Right cardiac atrium (tissue), 5 donors: ENCODE measurements around the gene B4GALNT3. TPM values are rescaled to one million over a fixed set of nuclear protein-coding genes. Genes with fewer than 3 reads are reported as not detected.
A peak's percentile ranks its signal among the peaks of the same experiment; 100 is the strongest.

Experiments used
- ATAC-seq, 2 donors: fragments of 200-7000 bp; cut with Tn5 transposase; one replicate each; pipeline versions ENCODE4 v1.8.0 to v1.9.1; 2020; ENCODE audit warnings: moderate library complexity in 2 of 2, mild to moderate bottlenecking in 1 of 2
- DNase-seq, 3 donors: peaks; one replicate each; pipeline ENCODE4 v3.0.0-alpha.2; 2020
- H3K27ac ChIP-seq: one replicate; pipeline ENCODE4 v1.5.1; 2013; ENCODE audit warnings: mild to moderate bottlenecking, low read length, control low read depth, moderate library complexity
- H3K27me3 ChIP-seq: one replicate; pipeline ENCODE4 v1.6.1; 2013; ENCODE audit not compliant: control insufficient read depth, insufficient read depth
- H3K4me1 ChIP-seq: one replicate; pipeline ENCODE4 v1.6.1; 2013; ENCODE audit warnings: low read length; ENCODE audit not compliant: control insufficient read depth, insufficient read depth
- H3K4me3 ChIP-seq: one replicate; pipeline ENCODE4 v1.5.1; 2013; ENCODE audit warnings: low read length, control low read depth
- H3K9me3 ChIP-seq: one replicate; pipeline ENCODE4 v1.6.1; 2013; ENCODE audit warnings: low read length; ENCODE audit not compliant: control insufficient read depth
- WGBS: extraction: QIAGEN DNeasy Blood & Tissue Kit; methylation state at CpG from one replicate; pipeline ENCODE4 v1.1.7; 2013; 5-methylcytosine and 5-hydroxymethylcytosine counted together
- intact Hi-C, 4 donors: fragments of 100-400 bp; cut with DNase I; formaldehyde crosslinking; loops; one replicate each; pipeline versions ENCODE4 v1.11.0 to v1.14.0; 2022 to 2023
- polyA plus RNA-seq: library from polyadenylated mRNA; stranded (reverse); fragments of 200-250 nt; gene quantifications from one replicate; pipeline ENCODE4 v1.2.3, GENCODE V29; 2013
- total RNA-seq, 4 donors: library from RNA; stranded (reverse); fragmentation: NEBNext Ultra II Directional; extraction: Animal tissue kit (Norgen Biotek cat#: 25700); gene quantifications; one replicate each; pipeline ENCODE4 v1.2.1, GENCODE V29; 2021
- donor health status: healthy with polysubstance abuse.
- donor health status: DM: no; HTN: yes; CAD: no.
- donor health status: DM: no; HTN: no; CAD: no.
- donor health status: DM: no; HTN: yes; CAD: no; lungs with severe emphysema.
- donor health status: DM: yes; HTN: yes; CAD: no.

The B4GALNT3 gene
- total and polyA plus RNA-seq, 5 donors: 22.7 to 50.2 (median 35.6) TPM

DNA sequence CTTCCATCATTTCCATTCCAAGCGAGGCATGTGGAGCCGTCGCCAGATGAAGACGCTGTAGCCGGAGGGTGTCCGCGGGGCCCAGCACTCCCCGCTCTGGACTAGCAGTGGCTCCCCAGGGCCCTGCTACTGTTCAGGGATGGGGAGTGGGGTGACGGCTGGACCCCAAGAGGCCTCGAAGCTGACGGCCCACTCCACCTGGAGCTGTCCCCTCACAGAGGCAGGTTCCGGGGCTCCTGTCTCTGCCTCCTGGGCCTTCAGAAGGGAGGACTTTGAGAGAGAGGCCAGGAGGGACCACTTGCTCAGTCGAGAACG is 101.6 kb downstream of the B4GALNT3 start:
- intact Hi-C loops: loop anchor here in 2 of 4 donors (10.0 kb wide), 2 partner anchors 383 to 393 kb away; partner anchors contain the start of gene RAD52 (in 1 of the 2)
- Histone ChIP-seq H3K9me3 (no peaks in the 10 kb centered on the region), H3K27me3 (no peaks in the 10 kb centered on the region), H3K4me1 (no peaks in the 10 kb centered on the region), H3K27ac (no peak overlapping the region), H3K4me3 (no peak overlapping the region)
- ATAC-seq (no peak), DNase-seq (no peak)
- 75% methylated on average over 14 of the region's 14 CpGs for WGBS

DNA sequence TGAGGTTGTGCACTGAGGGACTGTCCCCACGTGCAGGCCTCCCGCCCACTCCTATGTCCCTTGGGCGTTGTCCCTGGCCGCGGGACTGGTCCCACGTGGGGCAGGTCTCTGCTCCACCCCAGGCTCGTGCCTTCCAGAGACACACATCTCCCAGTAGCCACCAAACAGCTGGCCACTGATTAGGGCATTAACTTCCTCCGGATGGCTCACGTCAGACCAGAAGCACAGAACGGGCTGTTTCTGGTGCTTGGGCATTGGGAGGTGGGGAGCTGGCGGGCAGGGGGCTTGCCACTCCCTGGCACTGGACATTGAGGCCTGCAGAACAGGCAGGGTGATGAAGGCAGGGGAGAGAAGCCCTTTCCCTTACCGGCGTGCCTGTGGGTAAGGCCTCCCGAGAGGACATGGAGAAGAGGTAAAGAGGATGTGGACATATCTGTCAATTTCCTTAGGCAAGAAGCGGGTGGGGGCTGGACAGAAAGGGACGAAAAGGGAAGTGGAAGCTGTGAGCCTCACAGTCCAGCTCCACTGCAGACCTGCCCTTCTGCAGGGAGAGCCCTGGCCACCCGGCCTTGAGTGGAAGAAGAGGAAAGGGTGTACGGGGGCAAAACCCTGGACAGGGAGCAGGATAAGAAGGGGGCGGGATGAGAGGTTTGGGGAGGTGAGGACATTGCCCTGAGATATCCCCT is 102.3 kb downstream of the B4GALNT3 start:
- 47% methylated on average over 19 of the region's 19 CpGs for WGBS
- intact Hi-C loops: loop anchor here in 2 of 4 donors (10.0 kb wide), 2 partner anchors 383 to 393 kb away; partner anchors contain the start of gene RAD52 (in 1 of the 2)
- H3K4me3 ChIP-seq: no peak overlapping the region
- H3K4me1 ChIP-seq: no peaks in the 10 kb centered on the region
- no peaks in the 10 kb centered on the region for H3K27me3 ChIP-seq
- peak; percentile 65 to 85 (median 81) for DNase-seq
- ATAC-seq: peak; percentile 36 to 67
- no peaks in the 10 kb centered on the region for H3K9me3 ChIP-seq
- H3K27ac ChIP-seq: peak overlapping the region; percentile 6

- intact Hi-C loops: loop anchor here in 2 of 4 donors (10.0 kb wide), 2 partner anchors 382 to 392 kb away; partner anchors contain the start of gene RAD52 (in 1 of the 2)
- H3K27ac ChIP-seq: no peak overlapping the region
- H3K27me3 ChIP-seq: no peaks in the 10 kb centered on the region
- no peak overlapping the region for H3K4me3 ChIP-seq
- H3K9me3 ChIP-seq: no peaks in the 10 kb centered on the region
- WGBS: 88% methylated on average over 12 of the region's 12 CpGs
- ATAC-seq: no peak
- H3K4me1 ChIP-seq: no peaks in the 10 kb centered on the region
- no peak for DNase-seq
Measured at GRCh38 chr12:562634-563033, 102.9 kb downstream of the B4GALNT3 start.

- Histone ChIP-seq H3K27ac (no peak overlapping the region), H3K4me3 (no peak overlapping the region), H3K9me3 (no peaks in the 10 kb centered on the region), H3K4me1 (no peaks in the 10 kb centered on the region), H3K27me3 (no peaks in the 10 kb centered on the region)
- WGBS: 67% methylated on average over 8 of the region's 8 CpGs
- ATAC-seq: no peak
- intact Hi-C loops: loop anchor here in 2 of 4 donors (10.0 kb wide), 2 partner anchors 381 to 391 kb away; partner anchors contain the start of gene RAD52 (in 1 of the 2)
- peak in 1 of 3 donors; percentile 59 for DNase-seq
Measured at GRCh38 chr12:563250-563781, 103.6 kb downstream of the B4GALNT3 start.

DNA sequence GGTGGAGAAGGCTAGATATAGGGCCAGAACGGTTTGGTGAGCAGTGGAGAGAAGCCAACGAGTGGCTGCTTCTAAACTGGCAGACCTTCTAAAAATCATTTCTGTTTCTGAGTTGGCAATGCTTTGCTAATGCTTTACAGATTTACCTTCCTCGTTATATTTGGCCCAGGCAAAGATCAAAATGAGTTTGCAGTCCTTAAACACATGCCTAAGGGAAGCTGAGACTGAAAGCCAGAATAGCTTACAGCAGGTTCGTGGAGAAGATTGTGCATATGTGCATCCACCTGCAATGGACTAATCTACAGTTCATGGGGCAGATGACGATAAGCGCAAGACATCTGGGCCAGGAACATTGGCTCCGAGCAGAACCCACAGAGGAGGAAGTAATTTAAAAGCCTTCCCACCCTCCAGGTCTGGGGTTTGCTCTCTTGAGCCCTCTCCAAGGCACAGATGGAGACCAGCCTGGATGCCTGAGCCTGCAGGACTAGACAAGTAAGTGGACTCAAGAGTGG is 104.1 kb downstream of the B4GALNT3 start:
- Histone ChIP-seq H3K27me3 (no peaks in the 10 kb centered on the region), H3K27ac (no peak overlapping the region), H3K9me3 (no peaks in the 10 kb centered on the region), H3K4me1 (no peaks in the 10 kb centered on the region), H3K4me3 (no peak overlapping the region)
- no peak for ATAC-seq
- intact Hi-C loops: loop anchor here in 2 of 4 donors (10.0 kb wide), 2 partner anchors 381 to 391 kb away; partner anchors contain the start of gene RAD52 (in 1 of the 2)
- 60% methylated on average over 7 of the region's 7 CpGs for WGBS
- DNase-seq: no peak

DNA sequence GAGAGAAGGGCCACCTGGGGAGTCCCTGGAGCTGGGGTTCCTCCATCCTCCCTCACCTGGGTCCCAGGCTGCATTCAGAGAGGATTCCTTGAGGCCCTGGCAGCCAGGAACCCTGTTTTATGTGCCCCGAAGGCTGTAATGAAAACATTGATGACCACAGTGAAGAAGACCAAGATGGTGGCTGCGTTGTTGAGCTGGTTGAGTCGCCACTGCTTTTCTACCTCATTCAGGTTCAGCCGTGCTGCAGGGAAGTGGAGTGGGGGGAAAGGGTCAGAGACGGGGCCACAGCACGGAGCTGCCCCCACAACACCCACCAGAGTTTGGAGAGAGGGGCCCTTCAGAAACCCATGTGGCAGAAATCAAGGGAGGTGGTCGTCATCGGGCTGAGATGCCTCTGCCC is 105.4 kb downstream of the B4GALNT3 start:
- WGBS: 87% methylated on average over 8 of the region's 8 CpGs
- ATAC-seq (no peak), DNase-seq (no peak)
- no peak overlapping the region for H3K4me3 ChIP-seq
- intact Hi-C loops: loop anchor here in 2 of 4 donors (10.0 kb wide), 2 partner anchors 380 to 390 kb away; partner anchors contain the start of gene RAD52 (in 1 of the 2)
- H3K4me1 ChIP-seq: no peaks in the 10 kb centered on the region
- no peaks in the 10 kb centered on the region for H3K9me3 ChIP-seq
- H3K27ac ChIP-seq: no peak overlapping the region
- no peaks in the 10 kb centered on the region for H3K27me3 ChIP-seq

DNA sequence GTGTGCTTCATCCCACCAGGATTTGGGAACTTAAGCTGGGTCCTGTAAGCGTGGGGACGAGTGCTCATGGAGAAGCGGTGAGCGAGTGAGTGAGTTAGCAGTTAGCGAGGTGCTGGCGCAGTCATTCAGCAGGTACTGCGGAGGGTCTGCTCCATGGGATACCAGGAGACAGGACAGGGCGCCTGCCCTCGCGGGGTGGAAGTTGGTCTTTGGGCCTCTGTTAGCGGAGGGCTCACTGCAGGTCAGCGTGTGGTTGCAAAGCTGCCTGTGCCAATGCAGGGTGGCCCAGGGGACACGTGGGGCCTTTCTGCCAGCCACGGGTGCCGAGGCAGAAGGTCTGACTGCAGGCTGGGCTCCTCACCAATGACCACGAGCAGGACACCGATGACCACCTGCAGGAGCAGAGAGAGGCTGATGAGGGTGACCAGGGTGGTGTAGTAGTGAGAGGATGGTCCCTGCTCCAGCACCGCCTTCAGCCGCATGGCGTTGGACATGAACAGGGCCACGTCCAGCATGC is 105.9 kb downstream of the B4GALNT3 start:
- Histone ChIP-seq H3K9me3 (no peaks in the 10 kb centered on the region), H3K27me3 (no peaks in the 10 kb centered on the region), H3K27ac (no peak overlapping the region), H3K4me3 (no peak overlapping the region), H3K4me1 (no peaks in the 10 kb centered on the region)
- ATAC-seq (no peak), DNase-seq (peak in 1 of 3 donors; percentile 59)
- 93% methylated on average over 21 of the region's 21 CpGs for WGBS
- intact Hi-C loops: loop anchor here in 2 of 4 donors (10.0 kb wide), 2 partner anchors 379 to 389 kb away; partner anchors contain the start of gene RAD52 (in 1 of the 2)

- no peak for ATAC-seq
- intact Hi-C loops: loop anchor here in 2 of 4 donors (10.0 kb wide), 2 partner anchors 376 to 386 kb away; partner anchors contain the start of gene RAD52 (in 1 of the 2)
- peaks cover 9% of the 10 kb centered on the region for H3K4me1 ChIP-seq
- no peaks in the 10 kb centered on the region for H3K9me3 ChIP-seq
- no peaks in the 10 kb centered on the region for H3K27me3 ChIP-seq
- WGBS: 88% methylated on average over 6 of the region's 6 CpGs
- no peak for DNase-seq
- H3K27ac ChIP-seq: no peak overlapping the region
- no peak overlapping the region for H3K4me3 ChIP-seq
Measured at GRCh38 chr12:568486-568885, 108.7 kb downstream of the B4GALNT3 start.

DNA sequence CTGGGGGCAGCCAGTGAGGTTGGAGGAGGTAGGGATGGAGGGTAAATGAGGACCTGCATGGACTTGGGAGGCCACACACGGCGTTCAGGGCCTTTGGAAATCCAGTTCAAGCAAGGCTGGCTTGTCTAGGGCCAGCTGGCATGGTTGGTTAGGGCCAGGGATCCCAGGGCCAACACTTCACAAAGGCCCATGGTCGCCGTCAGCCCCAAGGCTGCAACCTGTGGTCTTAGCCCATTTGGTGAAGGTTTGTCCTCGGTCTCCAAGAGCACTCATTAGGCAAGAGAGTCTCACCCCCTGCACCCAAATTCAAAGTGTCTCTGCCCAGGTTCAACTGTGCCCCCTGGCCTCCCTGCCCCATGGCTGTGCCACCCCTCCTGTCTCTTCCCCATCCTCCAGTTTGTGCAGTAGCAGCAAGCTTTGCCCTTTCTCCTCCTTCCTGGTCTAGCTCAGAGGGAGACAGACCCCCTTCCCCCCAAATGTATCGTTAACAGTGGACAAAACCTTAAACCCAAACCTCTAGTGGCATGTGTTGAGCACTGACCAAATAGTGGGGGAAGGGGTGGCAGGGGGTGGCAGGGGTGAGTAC is 109.4 kb downstream of the B4GALNT3 start:
- intact Hi-C loops: loop anchor here in 2 of 4 donors (10.0 kb wide), 2 partner anchors 376 to 386 kb away; partner anchors contain the start of gene RAD52 (in 1 of the 2)
- WGBS: 84% methylated on average over 6 of the region's 6 CpGs
- no peaks in the 10 kb centered on the region for H3K9me3 ChIP-seq
- H3K4me3 ChIP-seq: no peak overlapping the region
- ATAC-seq: no peak
- no peaks in the 10 kb centered on the region for H3K27me3 ChIP-seq
- no peak for DNase-seq
- no peak overlapping the region for H3K27ac ChIP-seq
- peaks cover 9% of the 10 kb centered on the region for H3K4me1 ChIP-seq

DNA sequence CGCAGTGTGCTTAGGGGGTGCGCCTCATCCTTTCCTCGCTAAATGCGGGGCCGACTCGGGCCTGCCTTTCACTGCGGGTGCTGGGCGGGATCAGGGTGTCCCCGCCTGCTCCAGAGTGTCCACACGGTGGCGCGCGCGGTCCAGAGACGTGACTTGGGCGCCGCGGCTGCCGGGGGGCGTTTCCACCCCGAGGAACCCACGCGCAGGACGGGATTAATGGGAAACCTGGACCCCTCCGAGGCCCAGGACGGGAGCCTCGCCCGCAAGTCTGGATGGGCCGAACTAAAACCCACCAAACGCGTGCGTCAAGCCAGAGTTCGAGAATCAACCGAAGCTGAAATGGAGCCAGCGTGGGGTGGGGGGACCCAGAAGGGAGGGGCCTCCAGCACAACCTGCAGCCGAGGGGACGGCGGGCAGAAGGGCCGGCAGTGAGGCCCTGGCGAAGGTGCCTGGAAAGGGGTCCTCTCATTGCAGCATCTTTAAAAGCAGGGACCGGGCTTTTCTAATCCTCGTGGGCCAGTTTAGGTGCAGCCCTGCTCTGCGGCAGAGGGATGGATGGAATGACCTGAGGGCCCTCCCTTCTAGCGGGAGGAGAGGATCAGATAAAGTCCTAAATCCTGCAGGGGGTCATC is 110.2 kb downstream of the B4GALNT3 start:
- DNase-seq: peak; percentile 91 to 97 (median 96)
- peak overlapping the region; percentile 93 for H3K27ac ChIP-seq
- H3K27me3 ChIP-seq: no peaks in the 10 kb centered on the region
- peak; percentile 78 to 82 for ATAC-seq
- WGBS: 1% methylated on average over 44 of the region's 44 CpGs
- no peaks in the 10 kb centered on the region for H3K9me3 ChIP-seq
- H3K4me1 ChIP-seq: peaks cover 9% of the 10 kb centered on the region
- peak overlapping the region; percentile 47 for H3K4me3 ChIP-seq
- intact Hi-C loops: loop anchor here (2.0 to 10.0 kb wide), 7 partner anchors 75 to 385 kb away; partner anchors contain the start of genes RAD52 (in 3 of the 4) and WNK1 (in 2 of the 4)
